HepG2 (cell line): Measurements from ENCODE around the gene PRKCI. TPM values are rescaled to one million over a fixed set of nuclear protein-coding genes. Genes with fewer than 3 reads are reported as not detected.

Source experiments
- ATAC-seq: fragments of 200-7000 bp; cut with Tn5 transposase; 3 replicates; pipeline ENCODE4 v1.9.1; 2020; ENCODE audit warnings: mild to moderate bottlenecking, moderate library complexity
- BruUV-seq: library from RNA; stranded (reverse); fragments of 400-500 nt; replicated peaks from 2 replicates; lab custom pipeline; 2021; lab: Mats Ljungman, UMichigan
- CTCF ChIA-PET: fragments of 300-600 bp; formaldehyde crosslinking; extraction: SDS; loops from one replicate; lab custom pipeline; 2021; ENCODE audit warnings: low total read pairs, inconsistent platforms, low intra/inter-chr PET ratio; lab: Yijun Ruan, JAX
- POLR2A ChIA-PET: fragments of 350-600 bp; sonication (Branson Sonifier 250); formaldehyde crosslinking; loops from one replicate; lab custom pipeline; 2020; ENCODE audit warnings: antibody characterized with exemption, inconsistent platforms; lab: Yijun Ruan, JAX
- DNase-seq: peaks from one replicate; pipeline ENCODE4 v3.0.0-alpha.2; 2015; ENCODE audit warnings: low spot score
- FAIRE-seq: peaks from 3 replicates; lab custom pipeline; 2011; peaks lifted over from hg19 to GRCh38; lab: Jason Lieb, UNC
- H2AFZ ChIP-seq: one replicate; pipeline ENCODE4 v1.6.1; 2011; ENCODE audit warnings: low read length, inconsistent platforms
- H3K27ac ChIP-seq: fragments of 300-600 bp; 3 replicates; pipeline ENCODE4 v1.8.0; 2011; ENCODE audit warnings: mixed run types, mild to moderate bottlenecking, mixed read lengths, low read length, inconsistent platforms; ENCODE audit not compliant: insufficient read depth; ENCODE audit errors: extremely low read length
- H3K27me3 ChIP-seq, 2 experiments: fragments of 200-600 bp in 1 of 2; 2 replicates in 1 of 2; 3 replicates in 1 of 2; pipeline versions ENCODE4 v1.6.0 to v1.8.0; 2011; ENCODE audit warnings: low read length in 2 of 2, mild to moderate bottlenecking in 2 of 2, moderate library complexity in 2 of 2, inconsistent platforms in 1 of 2; ENCODE audit not compliant: insufficient read depth in 2 of 2, control insufficient read depth in 1 of 2
- H3K36me3 ChIP-seq, 2 experiments: fragments of 200-600 bp in 1 of 2; replicated peaks in 1 of 2; 2 replicates in 1 of 2; 3 replicates in 1 of 2; pipeline versions ENCODE4 v1.5.1 to v1.8.0; 2011; ENCODE audit warnings: low read length in 2 of 2, inconsistent platforms in 1 of 2; ENCODE audit not compliant: insufficient read depth in 2 of 2, control insufficient read depth in 1 of 2
- H3K4me1 ChIP-seq: 2 replicates; pipeline ENCODE4 v1.5.1; 2012; ENCODE audit warnings: low read length, inconsistent platforms; ENCODE audit not compliant: insufficient read depth
- H3K4me2 ChIP-seq: 2 replicates; pipeline ENCODE4 v1.6.0; 2011; ENCODE audit warnings: low read depth, low read length, inconsistent platforms
- H3K4me3 ChIP-seq, 3 experiments: fragments of 200-600 bp in 1 of 3; sonication (generic), shearing (Covaris generic) in 1 of 3; replicated peaks in 1 of 3; 2 replicates each; pipeline ENCODE4 v1.5.1; 2011 to 2016; ENCODE audit warnings: low read length in 3 of 3, inconsistent platforms in 2 of 3, low read depth in 2 of 3, mild to moderate bottlenecking in 2 of 3, control low read depth in 1 of 3, mixed read lengths in 1 of 3; ENCODE audit not compliant: insufficient read depth in 1 of 3
- H3K79me2 ChIP-seq: one replicate; pipeline ENCODE4 v1.6.1; 2011; ENCODE audit warnings: low read length, inconsistent platforms; ENCODE audit not compliant: insufficient read depth
- H3K9ac ChIP-seq: 2 replicates; pipeline ENCODE4 v1.6.0; 2011; ENCODE audit warnings: mild to moderate bottlenecking, low read depth, low read length, inconsistent platforms; ENCODE audit not compliant: insufficient read depth
- H3K9me3 ChIP-seq: 2 replicates; pipeline ENCODE4 v1.5.1; 2012; ENCODE audit warnings: mild to moderate bottlenecking, low read length
- H4K20me1 ChIP-seq: 2 replicates; pipeline ENCODE4 v1.6.0; 2011; ENCODE audit warnings: inconsistent platforms, mild to moderate bottlenecking, low read length, moderate library complexity; ENCODE audit not compliant: insufficient read depth
- ARHGAP35 ChIP-seq: sonication (generic); formaldehyde crosslinking; IDR thresholded peaks from 2 replicates; pipeline ENCODE4 v1.9.0; 2022; ENCODE audit warnings: mild to moderate bottlenecking, inconsistent platforms, moderate library complexity, missing genetic modification reagents, borderline replicate concordance
- GZF1 ChIP-seq: sonication (generic); formaldehyde crosslinking; IDR thresholded peaks from 2 replicates; pipeline ENCODE4 v1.5.1; 2020; ENCODE audit warnings: mild to moderate bottlenecking, missing genetic modification reagents
- NAIF1 ChIP-seq: sonication (generic); formaldehyde crosslinking; IDR thresholded peaks from 2 replicates; pipeline ENCODE4 v1.5.0; 2020; ENCODE audit warnings: mild to moderate bottlenecking, missing genetic modification reagents, borderline replicate concordance
- SNAI1 ChIP-seq: sonication (generic); formaldehyde crosslinking; IDR thresholded peaks from 2 replicates; pipeline ENCODE4 v1.5.0; 2020; ENCODE audit warnings: mild to moderate bottlenecking, missing genetic modification reagents, borderline replicate concordance
- ZNF619 ChIP-seq: sonication (generic); formaldehyde crosslinking; IDR thresholded peaks from 2 replicates; pipeline ENCODE4 v1.4.0; 2020; ENCODE audit warnings: mild to moderate bottlenecking, missing genetic modification reagents
- WGBS: methylation state at CpG from one replicate; pipeline ENCODE4 v1.1.6; 2017; ENCODE audit warnings: low lambda C conversion rate; 5-methylcytosine and 5-hydroxymethylcytosine counted together
- in situ Hi-C: cut with HindIII; loops from 2 replicates; pipeline ENCODE4 v1.10.0; 2017; ENCODE audit warnings: low pct_unique_long_range_greater_than_20kb; ENCODE audit not compliant: extremely low pct_ligation_motif_present
- intact Hi-C: fragments of 100-400 bp; cut with micrococcal nuclease; formaldehyde crosslinking; loops from one replicate; pipeline ENCODE4 v1.10.0; 2022; ENCODE audit not compliant: unreplicated experiment
- polyA plus RNA-seq, 8 experiments: library from polyadenylated mRNA; depleted of rRNA in 3 of 8; stranded (reverse) in 7 of 8; unstranded in 1 of 8; fragments of >200 nt; fragmentation: Illumina TruSeq in 4 of 8; extraction: Trizol in 4 of 8; gene quantifications; 2 replicates each; pipeline versions ENCODE4 v1.2.1 to v1.2.3, GENCODE V29; 2011 to 2016; ENCODE audit warnings: low read depth in 4 of 8, missing spikeins in 1 of 8, mixed read lengths in 1 of 8; ENCODE audit not compliant: insufficient read depth in 1 of 8
- total RNA-seq, 5 experiments: library from RNA; depleted of rRNA; stranded (reverse); fragments of >200 nt; fragmentation: Illumina TruSeq; extraction: Trizol; gene quantifications; 2 replicates each; pipeline ENCODE4 v1.2.3, GENCODE V29; 2016; ENCODE audit warnings: low read depth in 1 of 5
- TF ChIP-seq, protein P1 (sequence below): sonication (generic); formaldehyde crosslinking; IDR thresholded peaks from 2 replicates; pipeline ENCODE4 v1.5.0; 2020; ENCODE audit warnings: missing genetic modification reagents
- TF ChIP-seq, protein P2 (sequence below): sonication (generic); formaldehyde crosslinking; IDR thresholded peaks from 2 replicates; pipeline ENCODE4 v1.4.0; 2020; ENCODE audit warnings: missing genetic modification reagents
- TF ChIP-seq, protein P3 (sequence below): sonication (generic); formaldehyde crosslinking; IDR thresholded peaks from 2 replicates; pipeline ENCODE4; 2020; ENCODE audit warnings: missing genetic modification reagents, mild to moderate bottlenecking, borderline replicate concordance
- TF ChIP-seq, protein P4 (sequence below): sonication (generic); formaldehyde crosslinking; IDR thresholded peaks from 2 replicates; pipeline ENCODE4 v1.8.1; 2022; ENCODE audit warnings: low read depth, mild to moderate bottlenecking, missing genetic modification reagents
- TF ChIP-seq, protein P5 (sequence below): sonication (generic); formaldehyde crosslinking; IDR thresholded peaks from 2 replicates; pipeline ENCODE4 v1.9.0; 2022; ENCODE audit warnings: missing genetic modification reagents, mild to moderate bottlenecking, borderline replicate concordance

PRKCI gene
- total and polyA plus RNA-seq, 2 of the 13 experiments (the other 11 are each of a cell fraction or from before 2014, with no cell fraction given) = 17.2 to 30.4 TPM

DNA sequence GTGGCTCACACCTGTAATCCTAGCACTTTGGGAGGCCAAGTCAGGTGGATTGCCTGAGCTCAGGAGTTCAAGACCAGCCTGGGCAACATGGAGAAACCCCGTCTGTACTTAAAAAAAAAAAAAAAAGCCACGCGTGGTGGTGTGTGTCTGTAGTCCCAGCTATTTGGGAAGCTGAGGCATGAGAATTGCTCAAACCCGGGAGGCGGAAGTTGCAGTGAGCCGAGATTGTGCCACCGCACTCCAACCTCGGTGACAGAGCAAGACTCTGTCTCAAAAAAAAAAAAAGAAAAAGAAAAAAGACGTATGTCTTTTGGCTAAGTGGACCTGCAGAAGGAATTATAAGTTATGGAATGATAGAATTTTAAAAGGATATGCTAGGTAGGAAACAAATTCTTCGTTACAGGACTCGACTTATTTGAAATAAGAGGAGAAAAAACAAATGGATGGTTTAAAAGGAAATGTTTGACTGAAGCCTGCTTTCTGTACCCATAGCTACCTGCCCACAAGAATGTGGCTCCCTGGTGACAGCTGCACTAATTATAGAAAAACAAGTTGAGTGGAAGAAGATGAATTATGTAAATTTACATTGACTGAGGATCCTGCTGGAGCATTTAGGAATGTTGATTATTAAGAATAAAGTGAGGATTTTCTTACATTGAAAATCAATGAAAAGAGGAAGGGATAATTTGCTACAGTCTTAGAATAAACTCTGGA, 99.3 kb downstream of the PRKCI start:
- no TSS peak for BruUV-seq
- no peak for FAIRE-seq
- Histone ChIP-seq H3K36me3 (no peaks in the 10 kb centered on the region), H3K9ac (no peak overlapping the region), H3K27me3 (no peaks in the 10 kb centered on the region), H3K4me3 (no peak overlapping the region), H3K4me1 (peaks cover 19% of the 10 kb centered on the region), H3K79me2 (no peaks in the 10 kb centered on the region), H3K4me2 (no peak overlapping the region), H3K9me3 (no peaks in the 10 kb centered on the region), H2AFZ (no peak overlapping the region), H3K27ac (no peak overlapping the region), H4K20me1 (no peaks in the 10 kb centered on the region)
- no peak for DNase-seq
- intact Hi-C loops (no loop called here), in situ Hi-C loops (loop anchor here (25.0 kb wide), 1 partner anchor 491 kb away; no protein-coding TSS in a partner anchor)
- no peak for ATAC-seq
- 93% methylated on average over 11 of the region's 11 CpGs for WGBS
- ChIA-PET CTCF (no interaction called here), POLR2A (no interaction called here)
- TF ChIP-seq, protein P1, sequence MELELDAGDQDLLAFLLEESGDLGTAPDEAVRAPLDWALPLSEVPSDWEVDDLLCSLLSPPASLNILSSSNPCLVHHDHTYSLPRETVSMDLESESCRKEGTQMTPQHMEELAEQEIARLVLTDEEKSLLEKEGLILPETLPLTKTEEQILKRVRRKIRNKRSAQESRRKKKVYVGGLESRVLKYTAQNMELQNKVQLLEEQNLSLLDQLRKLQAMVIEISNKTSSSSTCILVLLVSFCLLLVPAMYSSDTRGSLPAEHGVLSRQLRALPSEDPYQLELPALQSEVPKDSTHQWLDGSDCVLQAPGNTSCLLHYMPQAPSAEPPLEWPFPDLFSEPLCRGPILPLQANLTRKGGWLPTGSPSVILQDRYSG (CRISPR knock-in tag) = no peak
- TF ChIP-seq SNAI1 (CRISPR knock-in tag) (no peak), GZF1 (CRISPR knock-in tag) (no peak), ZNF619 (CRISPR knock-in tag) (no peak), NAIF1 (no peak), ARHGAP35 (CRISPR knock-in tag) (no peak)
- TF ChIP-seq, protein P2, sequence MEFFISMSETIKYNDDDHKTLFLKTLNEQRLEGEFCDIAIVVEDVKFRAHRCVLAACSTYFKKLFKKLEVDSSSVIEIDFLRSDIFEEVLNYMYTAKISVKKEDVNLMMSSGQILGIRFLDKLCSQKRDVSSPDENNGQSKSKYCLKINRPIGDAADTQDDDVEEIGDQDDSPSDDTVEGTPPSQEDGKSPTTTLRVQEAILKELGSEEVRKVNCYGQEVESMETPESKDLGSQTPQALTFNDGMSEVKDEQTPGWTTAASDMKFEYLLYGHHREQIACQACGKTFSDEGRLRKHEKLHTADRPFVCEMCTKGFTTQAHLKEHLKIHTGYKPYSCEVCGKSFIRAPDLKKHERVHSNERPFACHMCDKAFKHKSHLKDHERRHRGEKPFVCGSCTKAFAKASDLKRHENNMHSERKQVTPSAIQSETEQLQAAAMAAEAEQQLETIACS (CRISPR knock-in tag) = no peak
- TF ChIP-seq, protein P3, sequence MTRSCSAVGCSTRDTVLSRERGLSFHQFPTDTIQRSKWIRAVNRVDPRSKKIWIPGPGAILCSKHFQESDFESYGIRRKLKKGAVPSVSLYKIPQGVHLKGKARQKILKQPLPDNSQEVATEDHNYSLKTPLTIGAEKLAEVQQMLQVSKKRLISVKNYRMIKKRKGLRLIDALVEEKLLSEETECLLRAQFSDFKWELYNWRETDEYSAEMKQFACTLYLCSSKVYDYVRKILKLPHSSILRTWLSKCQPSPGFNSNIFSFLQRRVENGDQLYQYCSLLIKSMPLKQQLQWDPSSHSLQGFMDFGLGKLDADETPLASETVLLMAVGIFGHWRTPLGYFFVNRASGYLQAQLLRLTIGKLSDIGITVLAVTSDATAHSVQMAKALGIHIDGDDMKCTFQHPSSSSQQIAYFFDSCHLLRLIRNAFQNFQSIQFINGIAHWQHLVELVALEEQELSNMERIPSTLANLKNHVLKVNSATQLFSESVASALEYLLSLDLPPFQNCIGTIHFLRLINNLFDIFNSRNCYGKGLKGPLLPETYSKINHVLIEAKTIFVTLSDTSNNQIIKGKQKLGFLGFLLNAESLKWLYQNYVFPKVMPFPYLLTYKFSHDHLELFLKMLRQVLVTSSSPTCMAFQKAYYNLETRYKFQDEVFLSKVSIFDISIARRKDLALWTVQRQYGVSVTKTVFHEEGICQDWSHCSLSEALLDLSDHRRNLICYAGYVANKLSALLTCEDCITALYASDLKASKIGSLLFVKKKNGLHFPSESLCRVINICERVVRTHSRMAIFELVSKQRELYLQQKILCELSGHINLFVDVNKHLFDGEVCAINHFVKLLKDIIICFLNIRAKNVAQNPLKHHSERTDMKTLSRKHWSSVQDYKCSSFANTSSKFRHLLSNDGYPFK = no peak
- TF ChIP-seq, protein P4, sequence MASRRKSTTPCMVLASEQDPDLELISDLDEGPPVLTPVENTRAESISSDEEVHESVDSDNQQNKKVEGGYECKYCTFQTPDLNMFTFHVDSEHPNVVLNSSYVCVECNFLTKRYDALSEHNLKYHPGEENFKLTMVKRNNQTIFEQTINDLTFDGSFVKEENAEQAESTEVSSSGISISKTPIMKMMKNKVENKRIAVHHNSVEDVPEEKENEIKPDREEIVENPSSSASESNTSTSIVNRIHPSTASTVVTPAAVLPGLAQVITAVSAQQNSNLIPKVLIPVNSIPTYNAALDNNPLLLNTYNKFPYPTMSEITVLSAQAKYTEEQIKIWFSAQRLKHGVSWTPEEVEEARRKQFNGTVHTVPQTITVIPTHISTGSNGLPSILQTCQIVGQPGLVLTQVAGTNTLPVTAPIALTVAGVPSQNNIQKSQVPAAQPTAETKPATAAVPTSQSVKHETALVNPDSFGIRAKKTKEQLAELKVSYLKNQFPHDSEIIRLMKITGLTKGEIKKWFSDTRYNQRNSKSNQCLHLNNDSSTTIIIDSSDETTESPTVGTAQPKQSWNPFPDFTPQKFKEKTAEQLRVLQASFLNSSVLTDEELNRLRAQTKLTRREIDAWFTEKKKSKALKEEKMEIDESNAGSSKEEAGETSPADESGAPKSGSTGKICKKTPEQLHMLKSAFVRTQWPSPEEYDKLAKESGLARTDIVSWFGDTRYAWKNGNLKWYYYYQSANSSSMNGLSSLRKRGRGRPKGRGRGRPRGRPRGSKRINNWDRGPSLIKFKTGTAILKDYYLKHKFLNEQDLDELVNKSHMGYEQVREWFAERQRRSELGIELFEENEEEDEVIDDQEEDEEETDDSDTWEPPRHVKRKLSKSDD (CRISPR knock-in tag) = no peak
- TF ChIP-seq, protein P5, sequence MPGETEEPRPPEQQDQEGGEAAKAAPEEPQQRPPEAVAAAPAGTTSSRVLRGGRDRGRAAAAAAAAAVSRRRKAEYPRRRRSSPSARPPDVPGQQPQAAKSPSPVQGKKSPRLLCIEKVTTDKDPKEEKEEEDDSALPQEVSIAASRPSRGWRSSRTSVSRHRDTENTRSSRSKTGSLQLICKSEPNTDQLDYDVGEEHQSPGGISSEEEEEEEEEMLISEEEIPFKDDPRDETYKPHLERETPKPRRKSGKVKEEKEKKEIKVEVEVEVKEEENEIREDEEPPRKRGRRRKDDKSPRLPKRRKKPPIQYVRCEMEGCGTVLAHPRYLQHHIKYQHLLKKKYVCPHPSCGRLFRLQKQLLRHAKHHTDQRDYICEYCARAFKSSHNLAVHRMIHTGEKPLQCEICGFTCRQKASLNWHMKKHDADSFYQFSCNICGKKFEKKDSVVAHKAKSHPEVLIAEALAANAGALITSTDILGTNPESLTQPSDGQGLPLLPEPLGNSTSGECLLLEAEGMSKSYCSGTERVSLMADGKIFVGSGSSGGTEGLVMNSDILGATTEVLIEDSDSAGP (CRISPR knock-in tag) = no peak
